ENCODE results near the gene IRAK1BP1. TPM values are rescaled to one million over a fixed set of nuclear protein-coding genes. Genes with fewer than 3 reads are reported as not detected.

Gene IRAK1BP1
- total and polyA plus RNA-seq, 9 of the 15 experiments (the other 6 are each of a cell fraction or from before 2014, with no cell fraction given), result 1.8 to 3.7 (median 2.1) TPM

DNA sequence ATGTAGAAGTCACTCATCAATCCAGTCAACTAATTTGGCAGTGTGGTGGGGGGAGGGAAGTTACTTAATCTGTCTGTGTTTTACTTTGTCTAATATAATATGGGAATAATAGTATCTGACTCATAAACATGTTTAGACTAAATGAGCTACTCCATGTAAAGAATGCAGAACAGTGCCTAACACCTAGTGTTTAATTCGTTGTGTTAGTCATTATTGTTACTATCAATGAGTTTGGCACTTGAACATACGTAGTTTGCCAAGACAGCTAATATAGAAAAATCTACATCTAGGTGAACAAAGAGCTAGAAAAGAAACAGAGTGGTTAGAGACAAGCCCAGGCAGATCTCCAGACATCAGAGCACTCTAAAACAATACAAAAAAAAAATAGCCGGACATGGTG, 49.1 kb downstream of the IRAK1BP1 start:
- Histone ChIP-seq H3K4me2 (ENCODE audit: insufficient read depth, low read length) (no peak overlapping the region), H3K79me2 (ENCODE audit: control insufficient read depth, insufficient read depth, low read length) (no peaks in the 10 kb centered on the region), H3K36me3 (ENCODE audit: control insufficient read depth, insufficient read depth, low read length) (no peaks in the 10 kb centered on the region), H3K9me1 (ENCODE audit: control insufficient read depth, insufficient read depth, low read length) (no peaks in the 10 kb centered on the region), H4K20me1 (replicated peaks; ENCODE audit: control insufficient read depth, insufficient read depth, low read length) (no peaks in the 10 kb centered on the region), H3K9ac (ENCODE audit: insufficient read depth in 1 of 2, low read depth in 2 of 2, low read length in 2 of 2) (no peak overlapping the region), H3K4me1 (replicated peaks in 1 of 2; ENCODE audit: control insufficient read depth in 2 of 2, insufficient read depth in 2 of 2, low read length in 2 of 2) (no peaks in the 10 kb centered on the region), H3K27me3 (ENCODE audit: control insufficient read depth in 2 of 2, insufficient read depth in 2 of 2, low read length in 2 of 2) (no peaks in the 10 kb centered on the region), H3K9me3 (replicated peaks; ENCODE audit: control insufficient read depth, insufficient read depth, low read depth, low read length) (no peaks in the 10 kb centered on the region), H3K4me3 (no peak overlapping the region), H2AFZ (ENCODE audit: low read depth, low read length) (no peak overlapping the region), H3K27ac (ENCODE audit: extremely low read depth, low read depth, low read length) (no peak overlapping the region)
- ATAC-seq (no peak), DNase-seq (ENCODE audit: extremely low read depth in 1 of 4, low spot score in 3 of 4) (no peak), FAIRE-seq (no peak)
- WGBS (ENCODE audit: insufficient coverage, low coverage, missing lambda C conversion rate), result 3% methylated on average over 3 of the region's 3 CpGs
- POLR2A ChIA-PET, result no interaction called here
- CTCF ChIA-PET (ENCODE audit: low intra/inter-chr PET ratio), result no interaction called here
- BruUV-seq (replicated peaks), result no TSS peak
- TF ChIP-seq NCOR1 (IDR thresholded peaks at IDR 0.05) (no peak), PURB (CRISPR knock-in tag; IDR thresholded peaks at IDR 0.05; ENCODE audit: low read depth) (no peak), ZNF592 (IDR thresholded peaks at IDR 0.05) (no peak), KDM1A (IDR thresholded peaks at IDR 0.05) (no peak), GTF3C2 (IDR thresholded peaks at IDR 0.05; ENCODE audit: borderline replicate concordance, extremely low read depth, insufficient read length) (no peak), SLC30A9 (CRISPR knock-in tag; IDR thresholded peaks at IDR 0.05) (no peak), ZSCAN32 (CRISPR knock-in tag; IDR thresholded peaks at IDR 0.05) (no peak), CBFA2T2 (conservative IDR thresholded peaks at IDR 0.05) (no peak), PHB2 (IDR thresholded peaks at IDR 0.05; ENCODE audit: low read depth) (no peak)
- TF ChIP-seq, protein P1, sequence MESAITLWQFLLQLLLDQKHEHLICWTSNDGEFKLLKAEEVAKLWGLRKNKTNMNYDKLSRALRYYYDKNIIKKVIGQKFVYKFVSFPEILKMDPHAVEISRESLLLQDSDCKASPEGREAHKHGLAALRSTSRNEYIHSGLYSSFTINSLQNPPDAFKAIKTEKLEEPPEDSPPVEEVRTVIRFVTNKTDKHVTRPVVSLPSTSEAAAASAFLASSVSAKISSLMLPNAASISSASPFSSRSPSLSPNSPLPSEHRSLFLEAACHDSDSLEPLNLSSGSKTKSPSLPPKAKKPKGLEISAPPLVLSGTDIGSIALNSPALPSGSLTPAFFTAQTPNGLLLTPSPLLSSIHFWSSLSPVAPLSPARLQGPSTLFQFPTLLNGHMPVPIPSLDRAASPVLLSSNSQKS (CRISPR knock-in tag; IDR thresholded peaks at IDR 0.05), result no peak
- TF ChIP-seq, protein P2, sequence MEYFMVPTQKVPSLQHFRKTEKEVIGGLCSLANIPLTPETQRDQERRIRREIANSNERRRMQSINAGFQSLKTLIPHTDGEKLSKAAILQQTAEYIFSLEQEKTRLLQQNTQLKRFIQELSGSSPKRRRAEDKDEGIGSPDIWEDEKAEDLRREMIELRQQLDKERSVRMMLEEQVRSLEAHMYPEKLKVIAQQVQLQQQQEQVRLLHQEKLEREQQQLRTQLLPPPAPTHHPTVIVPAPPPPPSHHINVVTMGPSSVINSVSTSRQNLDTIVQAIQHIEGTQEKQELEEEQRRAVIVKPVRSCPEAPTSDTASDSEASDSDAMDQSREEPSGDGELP (CRISPR knock-in tag; IDR thresholded peaks at IDR 0.05; ENCODE audit: borderline replicate concordance), result no peak
- in situ Hi-C loops (cut with MboI) (no loop called here), intact Hi-C loops (cut with micrococcal nuclease) (no loop called here)

Measured in K562 (cell line).